ENCODE measurements around the gene ZIC4. TPM values are rescaled to one million over a fixed set of nuclear protein-coding genes. Genes with fewer than 3 reads are reported as not detected.

The ZIC4 gene
- total RNA-seq, 2 donors from 2014 or later: not detected

- Mint-ChIP-seq H3K27me3 (peaks cover 54% of the 10 kb centered on the region), H3K4me3 (no peak overlapping the region), H3K9me3 (no peaks in the 10 kb centered on the region), H3K36me3 (ENCODE audit: low read depth) (no peaks in the 10 kb centered on the region), H3K4me1 (no peaks in the 10 kb centered on the region), H3K27ac (no peak overlapping the region)
- ATAC-seq (replicated peaks): no peak
Measured at GRCh38 chr3:147393261-147393942, 12.9 kb downstream of the ZIC4 start.

- H3K27me3 Mint-ChIP-seq: peaks cover 56% of the 10 kb centered on the region
- no peaks in the 10 kb centered on the region for H3K9me3 Mint-ChIP-seq
- H3K4me3 Mint-ChIP-seq: no peak overlapping the region
- no peak for ATAC-seq (replicated peaks)
- no peak overlapping the region for H3K27ac Mint-ChIP-seq
- H3K36me3 Mint-ChIP-seq (ENCODE audit: low read depth): no peaks in the 10 kb centered on the region
- no peaks in the 10 kb centered on the region for H3K4me1 Mint-ChIP-seq
Measured at GRCh38 chr3:147392625-147392946, 13.8 kb downstream of the ZIC4 start.

- Mint-ChIP-seq H3K4me1 (no peaks in the 10 kb centered on the region), H3K4me3 (no peak overlapping the region), H3K9me3 (no peaks in the 10 kb centered on the region), H3K36me3 (ENCODE audit: low read depth) (no peaks in the 10 kb centered on the region), H3K27me3 (peaks cover 53% of the 10 kb centered on the region), H3K27ac (no peak overlapping the region)
- no peak for ATAC-seq (replicated peaks)
Measured at GRCh38 chr3:147391781-147392624, 14.3 kb downstream of the ZIC4 start.

- Mint-ChIP-seq H3K36me3 (ENCODE audit: low read depth) (no peaks in the 10 kb centered on the region), H3K9me3 (no peaks in the 10 kb centered on the region), H3K4me3 (no peak overlapping the region), H3K4me1 (no peaks in the 10 kb centered on the region), H3K27me3 (peaks cover 63% of the 10 kb centered on the region), H3K27ac (no peak overlapping the region)
- ATAC-seq (replicated peaks): no peak
Measured at GRCh38 chr3:147390589-147391569, 15.5 kb downstream of the ZIC4 start.

GRCh38 chr3:147389717-147390116, 16.6 kb downstream of the ZIC4 start:
- H3K36me3 Mint-ChIP-seq (ENCODE audit: low read depth): no peaks in the 10 kb centered on the region
- no peak overlapping the region for H3K27ac Mint-ChIP-seq
- H3K27me3 Mint-ChIP-seq: peaks cover 65% of the 10 kb centered on the region

GRCh38 chr3:147388700-147389580, 17.4 kb downstream of the ZIC4 start:
- peaks cover 65% of the 10 kb centered on the region for H3K27me3 Mint-ChIP-seq
- no peak overlapping the region for H3K27ac Mint-ChIP-seq
- no peak for ATAC-seq (replicated peaks)
- H3K4me3 Mint-ChIP-seq: no peak overlapping the region
- no peaks in the 10 kb centered on the region for H3K9me3 Mint-ChIP-seq
- no peaks in the 10 kb centered on the region for H3K36me3 Mint-ChIP-seq (ENCODE audit: low read depth)
- H3K4me1 Mint-ChIP-seq: no peaks in the 10 kb centered on the region

More at GRCh38 chr3:147389717-147390116, 16.6 kb downstream of the ZIC4 start:
- no peak overlapping the region for H3K4me3 Mint-ChIP-seq
- no peaks in the 10 kb centered on the region for H3K4me1 Mint-ChIP-seq
- ATAC-seq (replicated peaks): no peak
- no peaks in the 10 kb centered on the region for H3K9me3 Mint-ChIP-seq

- Mint-ChIP-seq H3K27me3 (peaks cover 70% of the 10 kb centered on the region), H3K36me3 (ENCODE audit: low read depth) (no peaks in the 10 kb centered on the region), H3K4me1 (no peaks in the 10 kb centered on the region), H3K9me3 (no peaks in the 10 kb centered on the region), H3K27ac (no peak overlapping the region), H3K4me3 (no peak overlapping the region)
- ATAC-seq (replicated peaks): no peak
Measured at GRCh38 chr3:147387885-147388699, 18.3 kb downstream of the ZIC4 start.

GRCh38 chr3:147387291-147387884, 19.0 kb downstream of the ZIC4 start:
- Mint-ChIP-seq H3K27me3 (peaks cover 76% of the 10 kb centered on the region), H3K9me3 (no peaks in the 10 kb centered on the region), H3K4me3 (no peak overlapping the region), H3K27ac (no peak overlapping the region), H3K4me1 (no peaks in the 10 kb centered on the region), H3K36me3 (ENCODE audit: low read depth) (no peaks in the 10 kb centered on the region)
- no peak for ATAC-seq (replicated peaks)

GRCh38 chr3:147385059-147386012, 21.0 kb downstream of the ZIC4 start:
- no peak for ATAC-seq (replicated peaks)
- Mint-ChIP-seq H3K9me3 (no peaks in the 10 kb centered on the region), H3K27ac (no peak overlapping the region), H3K4me1 (no peaks in the 10 kb centered on the region), H3K4me3 (no peak overlapping the region), H3K27me3 (peaks cover 80% of the 10 kb centered on the region), H3K36me3 (ENCODE audit: low read depth) (no peaks in the 10 kb centered on the region)

- no peaks in the 10 kb centered on the region for H3K4me1 Mint-ChIP-seq
- H3K27ac Mint-ChIP-seq: no peak overlapping the region
- no peak for ATAC-seq (replicated peaks)
- H3K4me3 Mint-ChIP-seq: no peak overlapping the region
- no peaks in the 10 kb centered on the region for H3K9me3 Mint-ChIP-seq
- H3K36me3 Mint-ChIP-seq (ENCODE audit: low read depth): no peaks in the 10 kb centered on the region
- H3K27me3 Mint-ChIP-seq: peaks cover 78% of the 10 kb centered on the region
Measured at GRCh38 chr3:147384210-147385058, 21.9 kb downstream of the ZIC4 start.

- Mint-ChIP-seq H3K36me3 (ENCODE audit: low read depth) (peaks cover 4% of the 10 kb centered on the region), H3K4me3 (no peak overlapping the region), H3K27me3 (peaks cover 78% of the 10 kb centered on the region), H3K9me3 (peaks cover 4% of the 10 kb centered on the region), H3K27ac (no peak overlapping the region), H3K4me1 (no peaks in the 10 kb centered on the region)
- no peak for ATAC-seq (replicated peaks)
Measured at GRCh38 chr3:147383617-147384016, 22.7 kb downstream of the ZIC4 start.

Measured in activated T-helper 17 cell treated with anti-CD3 and anti-CD28 coated beads, Interleukin-2, amount 50 U/mL, for 72 hours (primary cell).